IMR-90 (cell line): ENCODE measurements around the gene UNC93A. TPM values are rescaled to one million over a fixed set of nuclear protein-coding genes. Genes with fewer than 3 reads are reported as not detected.

Source experiments
- ATAC-seq: fragments of 200-7000 bp; cut with Tn5 transposase; 2 replicates; pipeline ENCODE4 v1.9.1; 2020; ENCODE audit warnings: low read depth, mild to moderate bottlenecking, moderate library complexity
- BruUV-seq: library from RNA; stranded (reverse); fragments of 400-500 nt; replicated peaks from 2 replicates; lab custom pipeline; 2021; lab: Mats Ljungman, UMichigan
- CTCF ChIA-PET: fragments of 300-600 bp; formaldehyde crosslinking; extraction: SDS; loops from one replicate; lab custom pipeline; 2021; ENCODE audit warnings: antibody characterized with exemption; lab: Yijun Ruan, JAX
- POLR2A ChIA-PET: fragments of 300-600 bp; sonication (Branson Sonifier 250); formaldehyde crosslinking; loops from one replicate; lab custom pipeline; 2022; ENCODE audit warnings: antibody characterized with exemption; ENCODE audit not compliant: unreplicated experiment; lab: Charles Lee
- DNase-seq: peaks from one replicate; pipeline ENCODE4 v3.0.0; 2013
- H2AFZ ChIP-seq: replicated peaks from 2 replicates; pipeline ENCODE3; 2013; ENCODE audit warnings: low read length, mild to moderate bottlenecking; ENCODE audit not compliant: poor library complexity
- H2AK5ac ChIP-seq: 2 replicates; pipeline ENCODE4 v1.6.1; 2013; ENCODE audit warnings: low read depth, low read length, inconsistent platforms
- H2AK9ac ChIP-seq: replicated peaks from 2 replicates; pipeline ENCODE3; 2013; ENCODE audit warnings: mild to moderate bottlenecking, low read depth, low read length, moderate library complexity; ENCODE audit not compliant: poor library complexity
- H2BK120ac ChIP-seq: 2 replicates; pipeline ENCODE4 v1.6.1; 2013; ENCODE audit warnings: low read depth, low read length, inconsistent platforms
- H2BK15ac ChIP-seq: 3 replicates; pipeline ENCODE4 v1.6.1; 2013; ENCODE audit warnings: low read depth, low read length, inconsistent platforms
- H2BK20ac ChIP-seq: 2 replicates; pipeline ENCODE4 v1.6.1; 2013; ENCODE audit warnings: low read depth, mild to moderate bottlenecking, inconsistent platforms, low read length, moderate library complexity
- H2BK5ac ChIP-seq: 2 replicates; pipeline ENCODE4 v1.6.1; 2013; ENCODE audit warnings: mild to moderate bottlenecking, low read depth, low read length, inconsistent platforms; ENCODE audit not compliant: poor library complexity, severe bottlenecking
- H3K14ac ChIP-seq: replicated peaks from 2 replicates; pipeline ENCODE4 v1.6.1; 2013; ENCODE audit warnings: low read depth, low read length, inconsistent platforms
- H3K18ac ChIP-seq: 2 replicates; pipeline ENCODE4 v1.6.1; 2013; ENCODE audit warnings: low read depth, low read length, control low read depth
- H3K23ac ChIP-seq: 2 replicates; pipeline ENCODE4 v1.6.1; 2013; ENCODE audit warnings: low read depth, low read length, inconsistent platforms
- H3K27ac ChIP-seq: 2 replicates; pipeline ENCODE4 v1.5.1; 2013; ENCODE audit warnings: mild to moderate bottlenecking, control low read depth, low read length; ENCODE audit not compliant: insufficient read depth
- H3K27me3 ChIP-seq: 2 replicates; pipeline ENCODE4 v1.6.1; 2013; ENCODE audit warnings: low read length; ENCODE audit not compliant: control insufficient read depth, insufficient read depth
- H3K36me3 ChIP-seq: 2 replicates; pipeline ENCODE4 v1.6.1; 2013; ENCODE audit warnings: low read length, mixed read lengths; ENCODE audit not compliant: control insufficient read depth, insufficient read depth
- H3K4ac ChIP-seq: 2 replicates; pipeline ENCODE4 v1.6.1; 2013; ENCODE audit warnings: low read depth, low read length, inconsistent platforms
- H3K4me1 ChIP-seq: 2 replicates; pipeline ENCODE4 v1.6.1; 2013; ENCODE audit warnings: low read length, mixed read lengths; ENCODE audit not compliant: control insufficient read depth, insufficient read depth
- H3K4me2 ChIP-seq: 2 replicates; pipeline ENCODE4 v1.6.1; 2013; ENCODE audit warnings: low read depth, mild to moderate bottlenecking, control low read depth, low read length, moderate library complexity
- H3K4me3 ChIP-seq: 2 replicates; pipeline ENCODE4 v1.5.1; 2013; ENCODE audit warnings: low read depth, mild to moderate bottlenecking, control low read depth, low read length, moderate library complexity; ENCODE audit not compliant: insufficient read depth
- H3K56ac ChIP-seq: 2 replicates; pipeline ENCODE4 v1.6.1; 2013; ENCODE audit warnings: low read length, inconsistent platforms; ENCODE audit not compliant: insufficient read depth; ENCODE audit errors: extremely low read depth
- H3K79me1 ChIP-seq, 2 experiments: 2 replicates each; pipeline ENCODE4 v1.6.1; 2013; ENCODE audit warnings: low read length in 2 of 2, inconsistent platforms in 1 of 2, low read depth in 1 of 2
- H3K9ac ChIP-seq: 2 replicates; pipeline ENCODE4 v1.6.1; 2013; ENCODE audit warnings: low read depth, low read length, control low read depth
- H3K9me1 ChIP-seq: 2 replicates; pipeline ENCODE4 v1.6.1; 2013; ENCODE audit warnings: low read length, inconsistent platforms; ENCODE audit not compliant: insufficient read depth
- H3K9me3 ChIP-seq: 2 replicates; pipeline ENCODE4 v1.6.1; 2013; ENCODE audit warnings: low read length; ENCODE audit not compliant: control insufficient read depth, insufficient read depth
- H4K20me1 ChIP-seq: 2 replicates; pipeline ENCODE4 v1.6.1; 2013; ENCODE audit warnings: low read length, inconsistent platforms; ENCODE audit not compliant: insufficient read depth
- H4K5ac ChIP-seq: 2 replicates; pipeline ENCODE4 v1.6.1; 2013; ENCODE audit warnings: mild to moderate bottlenecking, low read depth, low read length, control low read depth
- H4K8ac ChIP-seq, 2 experiments: 2 replicates each; pipeline ENCODE4 v1.6.1; 2013; ENCODE audit warnings: low read depth in 2 of 2, low read length in 2 of 2, control low read depth in 1 of 2, inconsistent platforms in 1 of 2
- H4K91ac ChIP-seq: 2 replicates; pipeline ENCODE4 v1.6.1; 2013; ENCODE audit warnings: low read depth, low read length, inconsistent platforms; ENCODE audit not compliant: insufficient read depth
- BHLHE40 ChIP-seq: fragments of 150-350 bp; IDR thresholded peaks from 2 replicates; pipeline ENCODE4 v1.6.1; 2016; ENCODE audit warnings: mild to moderate bottlenecking, low read depth, low read length
- CEBPB ChIP-seq: IDR thresholded peaks from 2 replicates; pipeline ENCODE4 v1.6.1; 2012; ENCODE audit warnings: low read depth, low read length, improper control_type of control experiment
- CHD1 ChIP-seq: IDR thresholded peaks from 2 replicates; pipeline ENCODE4 v1.6.1; 2012; ENCODE audit warnings: low read depth, low read length, improper control_type of control experiment
- CTCF ChIP-seq: conservative IDR thresholded peaks from 2 replicates; pipeline ENCODE4 v1.5.1; 2012; ENCODE audit warnings: mild to moderate bottlenecking, low read depth, low read length, improper control_type of control experiment
- ELK1 ChIP-seq: fragments of 150-350 bp; IDR thresholded peaks from 2 replicates; pipeline ENCODE4 v1.6.1; 2016; ENCODE audit warnings: low read depth, mild to moderate bottlenecking, low read length, moderate library complexity, borderline replicate concordance
- FOS ChIP-seq: fragments of 150-350 bp; IDR thresholded peaks from 2 replicates; pipeline ENCODE4 v1.6.1; 2016; ENCODE audit warnings: low read depth, low read length
- MAFK ChIP-seq: IDR thresholded peaks from 2 replicates; pipeline ENCODE4 v1.6.1; 2012; ENCODE audit warnings: low read depth, low read length, improper control_type of control experiment
- MAZ ChIP-seq: IDR thresholded peaks from 2 replicates; pipeline ENCODE4 v1.6.1; 2012; ENCODE audit warnings: low read depth, mild to moderate bottlenecking, low read length, improper control_type of control experiment, moderate library complexity, borderline replicate concordance
- MXI1 ChIP-seq: IDR thresholded peaks from 2 replicates; pipeline ENCODE4 v1.6.1; 2012; ENCODE audit warnings: low read depth, mild to moderate bottlenecking, low read length, moderate library complexity, borderline replicate concordance
- NFE2L2 ChIP-seq: fragments of 150-350 bp; IDR thresholded peaks from 2 replicates; pipeline ENCODE4 v1.6.1; 2016; ENCODE audit warnings: low read depth, mild to moderate bottlenecking, low read length
- POLR2A ChIP-seq: IDR thresholded peaks from 2 replicates; pipeline ENCODE4 v1.6.1; 2012; ENCODE audit warnings: mild to moderate bottlenecking, low read depth, low read length
- RAD21 ChIP-seq: IDR thresholded peaks from 2 replicates; pipeline ENCODE4 v1.6.1; 2012; ENCODE audit warnings: low read length, improper control_type of control experiment
- RCOR1 ChIP-seq: IDR thresholded peaks from 2 replicates; pipeline ENCODE4 v1.6.1; 2012; ENCODE audit warnings: mild to moderate bottlenecking, low read length, improper control_type of control experiment; ENCODE audit not compliant: insufficient replicate concordance
- RFX5 ChIP-seq: IDR thresholded peaks from 2 replicates; pipeline ENCODE4 v1.8.0; 2012; ENCODE audit warnings: low read depth, mild to moderate bottlenecking, low read length, moderate library complexity
- SMC3 ChIP-seq: fragments of 150-350 bp; IDR thresholded peaks from 2 replicates; pipeline ENCODE4 v1.6.1; 2016; ENCODE audit warnings: low read depth, mild to moderate bottlenecking, antibody characterized with exemption, low read length, moderate library complexity
- USF2 ChIP-seq: fragments of 150-350 bp; IDR thresholded peaks from 2 replicates; pipeline ENCODE4 v1.6.1; 2017; ENCODE audit warnings: mild to moderate bottlenecking, antibody characterized with exemption, low read length, low read depth
- WGBS, 2 experiments: methylation state at CpG; one replicate each; pipeline versions ENCODE4 v1.1.5 to v1.1.7; 2013; ENCODE audit warnings: missing lambda C conversion rate in 2 of 2; ENCODE audit not compliant: insufficient read length in 1 of 2; ENCODE audit errors: extremely low coverage in 2 of 2; 5-methylcytosine and 5-hydroxymethylcytosine counted together
- dilution Hi-C: fragments of 300-500 bp; cut with HindIII; formaldehyde crosslinking; loops from one replicate; pipeline ENCODE4 v1.14.3; 2018; ENCODE audit warnings: low sequenced_read_pairs; ENCODE audit not compliant: unreplicated experiment
- in situ Hi-C: fragments of 300-500 bp; cut with MboI; formaldehyde crosslinking; loops from 3 replicates; pipeline ENCODE4 v1.14.3; 2019; ENCODE audit warnings: low sequenced_read_pairs, inconsistent platforms, mixed read lengths
- intact Hi-C: fragments of 100-400 bp; cut with micrococcal nuclease; formaldehyde crosslinking; loops from 2 replicates; pipeline ENCODE4 v1.10.0; 2022
- polyA plus RNA-seq, 3 experiments: library from polyadenylated mRNA; depleted of rRNA; stranded (reverse); fragments of >200 nt; gene quantifications; 2 replicates each; pipeline ENCODE4 v1.2.3, GENCODE V29; 2012; ENCODE audit warnings: low replicate concordance in 1 of 3
- total RNA-seq: library from RNA; depleted of rRNA; stranded (reverse); fragments of >200 nt; gene quantifications from 2 replicates; pipeline ENCODE4 v1.2.3, GENCODE V29; 2012

UNC93A gene
- total and polyA plus RNA-seq, 2 of the 4 experiments (the other 2 are of a cell fraction), result not detected

GRCh38 chr6:167317172-167317571 lies 26.1 kb downstream of the UNC93A start:
- no peak overlapping the region for H3K4ac ChIP-seq
- WGBS, 2 experiments, result 66% methylated on average over 5 of the region's 9 CpGs; no CpG with 5 or more reads in 1 of the 2 experiments
- H2BK15ac ChIP-seq, result no peak overlapping the region
- no peak overlapping the region for H3K9ac ChIP-seq
- no peak overlapping the region for H4K5ac ChIP-seq
- H4K20me1 ChIP-seq, result no peaks in the 10 kb centered on the region
- H3K9me1 ChIP-seq, result no peaks in the 10 kb centered on the region
- no peak overlapping the region for H3K4me3 ChIP-seq
- ChIA-PET CTCF (no interaction called here), POLR2A (no interaction called here)
- in situ Hi-C loops, result no loop called here
- no peak overlapping the region for H2AFZ ChIP-seq
- no TSS peak for BruUV-seq
- H2AK9ac ChIP-seq, result no peak overlapping the region
- ATAC-seq, result no peak
- no peaks in the 10 kb centered on the region for H3K27me3 ChIP-seq
- no peak overlapping the region for H3K56ac ChIP-seq
- H3K9me3 ChIP-seq, result peaks cover 19% of the 10 kb centered on the region
- H4K8ac ChIP-seq, result no peak overlapping the region
- H3K23ac ChIP-seq, result no peak overlapping the region
- H3K27ac ChIP-seq, result no peak overlapping the region
- intact Hi-C loops, result no loop called here
- no peak overlapping the region for H3K18ac ChIP-seq
- no peak overlapping the region for H2BK20ac ChIP-seq
- no peak overlapping the region for H2AK5ac ChIP-seq
- dilution Hi-C loops, result no loop called here
- no peak overlapping the region for H3K4me2 ChIP-seq
- H3K36me3 ChIP-seq, result no peaks in the 10 kb centered on the region
- H3K14ac ChIP-seq, result no peak overlapping the region
- no peak for DNase-seq
- no peak overlapping the region for H2BK5ac ChIP-seq
- H2BK120ac ChIP-seq, result no peak overlapping the region
- TF ChIP-seq MAZ (no peak), BHLHE40 (no peak), POLR2A (no peak), RAD21 (no peak), SMC3 (no peak), USF2 (no peak), FOS (no peak), CEBPB (no peak), MXI1 (no peak), RFX5 (no peak), RCOR1 (no peak), CTCF (no peak), MAFK (no peak), CHD1 (no peak), ELK1 (no peak), NFE2L2 (no peak)
- no peak overlapping the region for H4K91ac ChIP-seq
- H3K4me1 ChIP-seq, result no peaks in the 10 kb centered on the region
- no peaks in the 10 kb centered on the region for H3K79me1 ChIP-seq
